H9 (cell line): Measurements from ENCODE around the gene RGL1. TPM values are rescaled to one million over a fixed set of nuclear protein-coding genes. Genes with fewer than 3 reads are reported as not detected.

Experiments
- DNase-seq: peaks from one replicate; pipeline ENCODE4 v3.0.0-alpha.2; 2017
- H2AFZ ChIP-seq: one replicate; pipeline ENCODE4 v1.6.1; 2013; ENCODE audit warnings: mild to moderate bottlenecking, low read length, control low read depth, moderate library complexity
- H2AK5ac ChIP-seq: 2 replicates; pipeline ENCODE4 v1.6.1; 2013; ENCODE audit warnings: low read length, control low read depth, mixed read lengths; ENCODE audit not compliant: insufficient read length
- H2BK120ac ChIP-seq: one replicate; pipeline ENCODE4 v1.6.1; 2013; ENCODE audit warnings: low read depth, mild to moderate bottlenecking, low read length, control low read depth, inconsistent platforms; ENCODE audit not compliant: poor library complexity, severe bottlenecking
- H2BK12ac ChIP-seq: 2 replicates; pipeline ENCODE4 v1.6.1; 2013; ENCODE audit warnings: low read length, control low read depth, mixed read lengths, low read depth; ENCODE audit not compliant: insufficient read length
- H2BK15ac ChIP-seq: 2 replicates; pipeline ENCODE4 v1.6.1; 2013; ENCODE audit warnings: low read depth, low read length, control low read depth
- H2BK20ac ChIP-seq: one replicate; pipeline ENCODE4 v1.6.1; 2013; ENCODE audit warnings: low read depth, mild to moderate bottlenecking, low read length, control low read depth, inconsistent platforms; ENCODE audit not compliant: poor library complexity, severe bottlenecking
- H2BK5ac ChIP-seq: 2 replicates; pipeline ENCODE4 v1.6.1; 2013; ENCODE audit warnings: low read length, control low read depth, mixed read lengths; ENCODE audit not compliant: insufficient read length
- H3K14ac ChIP-seq: 2 replicates; pipeline ENCODE4 v1.6.1; 2013; ENCODE audit warnings: low read length, control low read depth; ENCODE audit not compliant: insufficient read depth
- H3K18ac ChIP-seq: 2 replicates; pipeline ENCODE4 v1.6.1; 2013; ENCODE audit warnings: low read depth, mild to moderate bottlenecking, mixed read lengths, low read length, control low read depth; ENCODE audit not compliant: insufficient read length
- H3K23ac ChIP-seq: 2 replicates; pipeline ENCODE4 v1.6.1; 2013; ENCODE audit warnings: low read length, control low read depth, mixed read lengths, low read depth; ENCODE audit not compliant: insufficient read length
- H3K23me2 ChIP-seq: 2 replicates; pipeline ENCODE4 v1.6.1; 2013; ENCODE audit warnings: low read depth, mild to moderate bottlenecking, mixed read lengths, low read length, control low read depth; ENCODE audit not compliant: insufficient read length, poor library complexity, severe bottlenecking
- H3K27ac ChIP-seq: 2 replicates; pipeline ENCODE4 v1.5.1; 2013; ENCODE audit warnings: low read length, control low read depth, mixed read lengths, low read depth; ENCODE audit not compliant: insufficient read length
- H3K27me3 ChIP-seq: 2 replicates; pipeline ENCODE4 v1.6.1; 2013; ENCODE audit warnings: low read length, control low read depth, inconsistent platforms; ENCODE audit not compliant: insufficient read depth
- H3K4ac ChIP-seq: 2 replicates; pipeline ENCODE4 v1.6.1; 2013; ENCODE audit warnings: low read depth, mild to moderate bottlenecking, control low read depth, inconsistent platforms, low read length, moderate library complexity
- H3K4me1 ChIP-seq: 2 replicates; pipeline ENCODE4 v1.6.1; 2013; ENCODE audit warnings: low read length, control low read depth, inconsistent platforms; ENCODE audit not compliant: insufficient read depth
- H3K4me2 ChIP-seq: 2 replicates; pipeline ENCODE4 v1.6.1; 2013; ENCODE audit warnings: low read length, control low read depth, mixed read lengths; ENCODE audit not compliant: insufficient read length, insufficient read depth
- H3K56ac ChIP-seq: 2 replicates; pipeline ENCODE4 v1.6.1; 2013; ENCODE audit warnings: low read depth, mild to moderate bottlenecking, mixed read lengths, low read length, control low read depth; ENCODE audit not compliant: insufficient read length
- H3K79me1 ChIP-seq: 2 replicates; pipeline ENCODE4 v1.6.1; 2013; ENCODE audit warnings: low read depth, mild to moderate bottlenecking, moderate library complexity, low read length, control low read depth, inconsistent platforms; ENCODE audit not compliant: insufficient read depth, poor library complexity, severe bottlenecking
- H3K79me2 ChIP-seq: 2 replicates; pipeline ENCODE4 v1.6.1; 2013; ENCODE audit warnings: low read length, control low read depth, inconsistent platforms; ENCODE audit not compliant: insufficient read depth
- H3K9ac ChIP-seq: 2 replicates; pipeline ENCODE4 v1.6.1; 2013; ENCODE audit warnings: low read length, control low read depth, mixed read lengths; ENCODE audit not compliant: insufficient read length; ENCODE audit errors: extremely low read depth
- H3K9me3 ChIP-seq: one replicate; pipeline ENCODE4 v1.6.1; 2013; ENCODE audit warnings: low read depth, low read length, inconsistent platforms; ENCODE audit not compliant: control insufficient read depth
- H3T11ph ChIP-seq: one replicate; pipeline ENCODE4 v1.6.1; 2013; ENCODE audit warnings: mild to moderate bottlenecking, low read length, control low read depth, inconsistent platforms
- H4K20me1 ChIP-seq: one replicate; pipeline ENCODE4 v1.6.1; 2013; ENCODE audit not compliant: control insufficient read depth, insufficient read length, insufficient read depth
- H4K5ac ChIP-seq: 2 replicates; pipeline ENCODE4 v1.6.1; 2013; ENCODE audit warnings: low read depth, mild to moderate bottlenecking, mixed read lengths, low read length, control low read depth; ENCODE audit not compliant: insufficient read length
- H4K8ac ChIP-seq: replicated peaks from 2 replicates; pipeline ENCODE4 v1.6.1; 2013; ENCODE audit warnings: low read length, control low read depth, mixed read lengths, low read depth; ENCODE audit not compliant: insufficient read length
- H4K91ac ChIP-seq: 2 replicates; pipeline ENCODE4 v1.6.1; 2013; ENCODE audit warnings: low read depth, mild to moderate bottlenecking, moderate library complexity, mixed read lengths, low read length, control low read depth; ENCODE audit not compliant: insufficient read length
- H3K27ac Mint-ChIP-seq, 3 experiments: 2 replicates in 2 of 3; 3 replicates in 1 of 3; pipeline ENCODE4 v1.8.0; 2020 to 2021; ENCODE audit warnings: mixed read lengths in 3 of 3, mild to moderate bottlenecking in 1 of 3, moderate library complexity in 1 of 3
- H3K27me3 Mint-ChIP-seq: 2 replicates; pipeline ENCODE4 v1.8.0; 2021; ENCODE audit warnings: low read depth, mild to moderate bottlenecking, moderate library complexity, mixed read lengths
- H3K36me3 Mint-ChIP-seq, 3 experiments: 2 replicates in 2 of 3; 3 replicates in 1 of 3; pipeline ENCODE4 v1.8.0; 2020 to 2021; ENCODE audit warnings: low read depth in 3 of 3, mixed read lengths in 3 of 3; ENCODE audit not compliant: insufficient read depth in 1 of 3
- H3K4me1 Mint-ChIP-seq, 2 experiments: 2 replicates each; pipeline ENCODE4 v1.8.0; 2020; ENCODE audit warnings: mixed read lengths in 2 of 2
- H3K4me3 Mint-ChIP-seq, 2 experiments: 2 replicates in 1 of 2; 3 replicates in 1 of 2; pipeline ENCODE4 v1.8.0; 2020 to 2021; ENCODE audit warnings: mild to moderate bottlenecking in 2 of 2, mixed read lengths in 2 of 2, moderate library complexity in 1 of 2
- H3K9me3 Mint-ChIP-seq, 2 experiments: 2 replicates in 1 of 2; 3 replicates in 1 of 2; pipeline ENCODE4 v1.8.0; 2020; ENCODE audit warnings: mild to moderate bottlenecking in 2 of 2, mixed read lengths in 2 of 2, moderate library complexity in 1 of 2
- total RNA-seq: library from RNA; stranded (reverse); gene quantifications from 2 replicates; pipeline ENCODE4 v1.2.1, GENCODE V29; 2021
- TF ChIP-seq, protein P1 (sequence below): fragments of 200-600 bp; sonication (generic); conservative IDR thresholded peaks from 3 replicates; pipeline ENCODE4 v1.8.0; 2021; ENCODE audit warnings: antibody characterized with exemption, mild to moderate bottlenecking

The RGL1 gene
- total RNA-seq, 1 experiment from 2014 or later, result 1.4 TPM

DNA sequence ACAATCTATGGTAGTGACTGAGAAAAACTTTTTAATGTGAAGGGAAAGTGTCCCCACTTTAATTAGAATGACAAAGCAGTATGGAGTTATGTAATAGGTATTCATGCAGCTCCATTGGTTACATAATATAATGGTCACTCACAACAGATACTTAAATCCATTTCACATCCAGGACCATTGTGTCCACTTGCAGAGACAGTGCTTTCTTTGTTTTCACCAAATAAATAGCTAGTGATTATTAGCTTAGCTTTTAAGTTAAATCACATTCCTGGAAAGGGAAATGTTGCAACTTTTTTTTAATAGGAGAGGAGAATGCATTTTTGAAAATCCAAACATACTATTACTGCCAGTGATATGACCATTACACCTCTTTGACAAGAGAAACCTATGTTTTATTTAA lies 22.9 kb downstream of the RGL1 start:
- H3K4me1 ChIP-seq, result no peaks in the 10 kb centered on the region
- no peaks in the 10 kb centered on the region for H3K79me1 ChIP-seq
- H3K56ac ChIP-seq, result no peak overlapping the region
- H3K4me2 ChIP-seq, result no peak overlapping the region
- no peaks in the 10 kb centered on the region for H3K9me3 Mint-ChIP-seq
- no peaks in the 10 kb centered on the region for H3K9me3 ChIP-seq
- H2AFZ ChIP-seq, result no peak overlapping the region
- H4K20me1 ChIP-seq, result no peaks in the 10 kb centered on the region
- H4K91ac ChIP-seq, result no peak overlapping the region
- H3K27me3 ChIP-seq, result no peaks in the 10 kb centered on the region
- no peaks in the 10 kb centered on the region for H3K36me3 Mint-ChIP-seq
- no peak overlapping the region for H2BK120ac ChIP-seq
- no peak for DNase-seq
- TF ChIP-seq, protein P1, sequence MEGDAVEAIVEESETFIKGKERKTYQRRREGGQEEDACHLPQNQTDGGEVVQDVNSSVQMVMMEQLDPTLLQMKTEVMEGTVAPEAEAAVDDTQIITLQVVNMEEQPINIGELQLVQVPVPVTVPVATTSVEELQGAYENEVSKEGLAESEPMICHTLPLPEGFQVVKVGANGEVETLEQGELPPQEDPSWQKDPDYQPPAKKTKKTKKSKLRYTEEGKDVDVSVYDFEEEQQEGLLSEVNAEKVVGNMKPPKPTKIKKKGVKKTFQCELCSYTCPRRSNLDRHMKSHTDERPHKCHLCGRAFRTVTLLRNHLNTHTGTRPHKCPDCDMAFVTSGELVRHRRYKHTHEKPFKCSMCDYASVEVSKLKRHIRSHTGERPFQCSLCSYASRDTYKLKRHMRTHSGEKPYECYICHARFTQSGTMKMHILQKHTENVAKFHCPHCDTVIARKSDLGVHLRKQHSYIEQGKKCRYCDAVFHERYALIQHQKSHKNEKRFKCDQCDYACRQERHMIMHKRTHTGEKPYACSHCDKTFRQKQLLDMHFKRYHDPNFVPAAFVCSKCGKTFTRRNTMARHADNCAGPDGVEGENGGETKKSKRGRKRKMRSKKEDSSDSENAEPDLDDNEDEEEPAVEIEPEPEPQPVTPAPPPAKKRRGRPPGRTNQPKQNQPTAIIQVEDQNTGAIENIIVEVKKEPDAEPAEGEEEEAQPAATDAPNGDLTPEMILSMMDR, result no peak
- H3K14ac ChIP-seq, result no peak overlapping the region
- no peaks in the 10 kb centered on the region for H3K23me2 ChIP-seq
- no peak overlapping the region for H3T11ph ChIP-seq
- no peak overlapping the region for H2BK12ac ChIP-seq
- H4K8ac ChIP-seq, result no peak overlapping the region
- H2BK15ac ChIP-seq, result no peak overlapping the region
- H3K27ac Mint-ChIP-seq, result no peak overlapping the region
- H3K4me1 Mint-ChIP-seq, result no peaks in the 10 kb centered on the region
- H3K23ac ChIP-seq, result no peak overlapping the region
- no peaks in the 10 kb centered on the region; the same call in 1 of the 2 replicates for H3K27me3 Mint-ChIP-seq
- no peak overlapping the region for H3K4me3 Mint-ChIP-seq
- H3K79me2 ChIP-seq, result no peaks in the 10 kb centered on the region
- H2AK5ac ChIP-seq, result no peak overlapping the region
- no peak overlapping the region for H3K18ac ChIP-seq
- no peak overlapping the region for H4K5ac ChIP-seq
- no peak overlapping the region for H2BK5ac ChIP-seq
- H3K9ac ChIP-seq, result no peak overlapping the region
- no peak overlapping the region for H3K4ac ChIP-seq
- H3K27ac ChIP-seq, result no peak overlapping the region
- no peak overlapping the region for H2BK20ac ChIP-seq
